ENCODE measurements around the gene DLX4. TPM values are rescaled to one million over a fixed set of nuclear protein-coding genes. Genes with fewer than 3 reads are reported as not detected.
A peak's percentile ranks its signal among the peaks of the same experiment; 100 is the strongest.

DLX4 gene
- total and polyA plus RNA-seq, 2 donors (not counting 3 experiments of a cell fraction or from before 2014, with no cell fraction given): not detected

DNA sequence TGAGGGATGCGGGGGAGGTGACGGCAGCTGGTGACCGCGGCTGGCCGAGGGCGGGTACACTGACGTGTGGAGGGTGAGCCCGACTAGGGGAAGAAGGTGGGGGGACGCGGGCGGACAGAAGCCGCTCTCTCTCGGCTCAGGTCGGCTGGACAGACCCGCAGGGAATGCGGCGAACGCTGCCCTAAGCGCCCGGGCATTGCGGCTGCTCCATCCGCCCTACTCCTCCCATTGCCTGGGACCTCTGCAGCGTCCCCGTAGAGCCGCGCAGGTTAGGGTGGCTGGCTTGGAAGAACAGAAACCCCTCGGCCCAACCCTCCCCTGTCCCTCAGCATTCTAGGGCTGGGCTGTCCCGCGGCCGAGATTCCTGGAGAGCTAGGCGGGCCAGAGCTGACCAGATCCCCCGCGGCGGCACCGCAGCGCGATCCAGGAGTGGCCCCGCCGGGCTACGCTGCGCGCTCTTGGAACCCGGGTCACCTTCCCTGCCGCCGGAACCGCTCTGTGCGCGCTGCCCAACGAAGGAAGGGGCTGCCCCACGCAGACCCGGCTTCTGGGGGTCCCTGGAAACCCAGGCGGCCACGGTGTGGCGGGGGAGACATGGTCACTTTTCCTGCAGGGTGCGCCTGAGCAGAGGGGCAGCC lies 3.0 kb downstream of the DLX4 start:
- CTCF ChIA-PET: interaction anchor here (1.1 to 2.1 kb wide), 3 partner anchors 12 to 32 kb away, joined by 3 to 7 read pairs (median 6); no protein-coding TSS in a partner anchor
- H3K9me3 ChIP-seq (replicated peaks; ENCODE audit: control insufficient read depth, insufficient read depth, low read length): no peaks in the 10 kb centered on the region
- no peaks in the 10 kb centered on the region for H3K36me3 ChIP-seq (ENCODE audit: control insufficient read depth in 2 of 2, extremely low read depth in 1 of 2, insufficient read depth in 2 of 2, low read length in 2 of 2)
- POLR2A ChIA-PET: no interaction called here
- H2AFZ ChIP-seq (ENCODE audit: low read depth, low read length): no peak overlapping the region
- no peaks in the 10 kb centered on the region for H3K79me2 ChIP-seq (ENCODE audit: control insufficient read depth, insufficient read depth, low read length)
- no peak overlapping the region for H3K4me3 ChIP-seq (replicated peaks in 1 of 3; ENCODE audit: insufficient read depth in 1 of 3, low read depth in 1 of 3, low read length in 3 of 3)
- no peak overlapping the region for H3K4me2 ChIP-seq (ENCODE audit: insufficient read depth, low read length)
- dilution Hi-C loops (cut with MboI; ENCODE audit: extremely low pct_ligation_motif_present, low sequenced_read_pairs) (no loop called here), intact Hi-C loops (cut with micrococcal nuclease) (no loop called here)
- TF ChIP-seq POLR2AphosphoS5 (IDR thresholded peaks at IDR 0.05; ENCODE audit: insufficient read depth, low read depth, low read length) (no peak), EZH2 (IDR thresholded peaks at IDR 0.05; ENCODE audit: borderline replicate concordance, low read depth, low read length, severe bottlenecking) (peak; percentile 99)
- H4K20me1 ChIP-seq (replicated peaks; ENCODE audit: control insufficient read depth, extremely low read depth, insufficient read depth, low read length): no peaks in the 10 kb centered on the region
- no peaks in the 10 kb centered on the region for H3K4me1 ChIP-seq (ENCODE audit: control insufficient read depth, extremely low read depth, insufficient read depth, low read length)
- H3K9me1 ChIP-seq (replicated peaks; ENCODE audit: control insufficient read depth, extremely low read depth, insufficient read depth, low read length): no peaks in the 10 kb centered on the region
- BruUV-seq (replicated peaks): no TSS peak
- H3K27ac ChIP-seq (ENCODE audit: insufficient read depth, low read depth, low read length): no peak overlapping the region
- no peak overlapping the region for H3K9ac ChIP-seq (replicated peaks; ENCODE audit: extremely low read depth, insufficient read depth, low read length)
- DNase-seq (ENCODE audit: low read depth, low spot score) (no peak), FAIRE-seq (no peak)
- peaks cover 87 to 90% of the 10 kb centered on the region in 2 experiments for H3K27me3 ChIP-seq (ENCODE audit: control insufficient read depth in 2 of 2, insufficient read depth in 2 of 2, low read length in 2 of 2)

GRCh38 chr17:49972486-49973270 lies 3.7 kb downstream of the DLX4 start:
- ChIA-PET POLR2A (no interaction called here), CTCF (interaction anchor here (1.1 to 2.1 kb wide), 7 partner anchors 11 to 121 kb away, joined by 3 to 7 read pairs (median 4); no protein-coding TSS in a partner anchor)
- Histone ChIP-seq H3K4me2 (ENCODE audit: insufficient read depth, low read length) (no peak overlapping the region), H3K36me3 (ENCODE audit: control insufficient read depth in 2 of 2, extremely low read depth in 1 of 2, insufficient read depth in 2 of 2, low read length in 2 of 2) (no peaks in the 10 kb centered on the region), H3K27me3 (ENCODE audit: control insufficient read depth in 2 of 2, insufficient read depth in 2 of 2, low read length in 2 of 2) (peaks cover 86 to 88% of the 10 kb centered on the region in 2 experiments), H4K20me1 (replicated peaks; ENCODE audit: control insufficient read depth, extremely low read depth, insufficient read depth, low read length) (no peaks in the 10 kb centered on the region), H3K4me1 (ENCODE audit: control insufficient read depth, extremely low read depth, insufficient read depth, low read length) (no peaks in the 10 kb centered on the region), H3K4me3 (replicated peaks in 1 of 3; ENCODE audit: insufficient read depth in 1 of 3, low read depth in 1 of 3, low read length in 3 of 3) (no peak overlapping the region), H2AFZ (ENCODE audit: low read depth, low read length) (no peak overlapping the region), H3K9ac (replicated peaks; ENCODE audit: extremely low read depth, insufficient read depth, low read length) (no peak overlapping the region), H3K27ac (ENCODE audit: insufficient read depth, low read depth, low read length) (no peak overlapping the region), H3K9me1 (replicated peaks; ENCODE audit: control insufficient read depth, extremely low read depth, insufficient read depth, low read length) (no peaks in the 10 kb centered on the region), H3K79me2 (ENCODE audit: control insufficient read depth, insufficient read depth, low read length) (no peaks in the 10 kb centered on the region), H3K9me3 (replicated peaks; ENCODE audit: control insufficient read depth, insufficient read depth, low read length) (no peaks in the 10 kb centered on the region)
- TF ChIP-seq POLR2A (IDR thresholded peaks at IDR 0.05; ENCODE audit: low read depth, low read length) (no peak), EZH2 (IDR thresholded peaks at IDR 0.05; ENCODE audit: borderline replicate concordance, low read depth, low read length, severe bottlenecking) (peak; percentile 99), POLR2AphosphoS5 (IDR thresholded peaks at IDR 0.05; ENCODE audit: insufficient read depth, low read depth, low read length) (no peak), GATA2 (IDR thresholded peaks at IDR 0.05; ENCODE audit: insufficient read depth, insufficient read length, low read depth, low read length) (no peak), JUN (IDR thresholded peaks at IDR 0.05; ENCODE audit: borderline replicate concordance, insufficient read depth, insufficient read length, low read depth) (no peak), CTCF (IDR thresholded peaks at IDR 0.05; ENCODE audit: extremely low read depth in 1 of 2, insufficient read depth in 1 of 2, low read depth in 1 of 2, low read length in 2 of 2) (no peak)
- TF ChIP-seq, protein P1, sequence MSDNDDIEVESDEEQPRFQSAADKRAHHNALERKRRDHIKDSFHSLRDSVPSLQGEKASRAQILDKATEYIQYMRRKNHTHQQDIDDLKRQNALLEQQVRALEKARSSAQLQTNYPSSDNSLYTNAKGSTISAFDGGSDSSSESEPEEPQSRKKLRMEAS (IDR thresholded peaks at IDR 0.05; ENCODE audit: insufficient read depth, insufficient read length): no peak
- intact Hi-C loops (cut with micrococcal nuclease) (no loop called here), dilution Hi-C loops (cut with MboI; ENCODE audit: extremely low pct_ligation_motif_present, low sequenced_read_pairs) (no loop called here)
- FAIRE-seq: no peak
- no TSS peak for BruUV-seq (replicated peaks)
- no peak for DNase-seq (ENCODE audit: low read depth, low spot score)

Measured in endothelial cell of umbilical vein (primary cell).